ENCODE results near the gene RNU7-1.

DNA sequence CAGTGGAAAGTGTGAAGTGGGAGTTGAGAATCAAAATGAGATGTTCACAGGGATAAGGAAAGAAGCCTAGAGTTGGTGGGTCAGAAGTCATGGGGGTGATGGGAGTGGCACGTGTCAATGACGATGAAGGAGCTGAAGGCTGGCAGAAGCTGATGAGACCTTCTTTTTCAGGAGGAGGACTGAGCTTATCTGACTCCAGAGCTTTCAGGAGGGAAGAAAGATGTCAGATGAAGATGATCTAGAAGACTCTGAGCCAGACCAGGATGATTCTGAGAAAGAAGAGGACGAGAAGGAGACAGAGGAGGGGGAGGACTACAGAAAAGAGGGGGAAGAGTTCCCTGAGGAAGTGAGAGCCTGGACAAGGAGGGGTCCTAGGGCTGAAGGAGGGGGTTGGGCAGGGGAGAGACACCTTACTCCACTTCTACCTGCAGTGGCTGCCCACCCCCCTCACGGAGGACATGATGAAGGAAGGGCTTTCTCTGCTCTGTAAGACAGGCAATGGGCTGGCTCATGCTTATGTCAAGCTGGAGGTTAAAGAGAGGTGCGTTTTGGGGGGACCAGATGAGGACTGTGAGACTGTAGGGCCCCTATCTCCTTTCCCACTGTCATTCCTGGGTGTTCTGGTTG, 38.1 kb upstream of the RNU7-1 start:
- TF ChIP-seq, protein P1, sequence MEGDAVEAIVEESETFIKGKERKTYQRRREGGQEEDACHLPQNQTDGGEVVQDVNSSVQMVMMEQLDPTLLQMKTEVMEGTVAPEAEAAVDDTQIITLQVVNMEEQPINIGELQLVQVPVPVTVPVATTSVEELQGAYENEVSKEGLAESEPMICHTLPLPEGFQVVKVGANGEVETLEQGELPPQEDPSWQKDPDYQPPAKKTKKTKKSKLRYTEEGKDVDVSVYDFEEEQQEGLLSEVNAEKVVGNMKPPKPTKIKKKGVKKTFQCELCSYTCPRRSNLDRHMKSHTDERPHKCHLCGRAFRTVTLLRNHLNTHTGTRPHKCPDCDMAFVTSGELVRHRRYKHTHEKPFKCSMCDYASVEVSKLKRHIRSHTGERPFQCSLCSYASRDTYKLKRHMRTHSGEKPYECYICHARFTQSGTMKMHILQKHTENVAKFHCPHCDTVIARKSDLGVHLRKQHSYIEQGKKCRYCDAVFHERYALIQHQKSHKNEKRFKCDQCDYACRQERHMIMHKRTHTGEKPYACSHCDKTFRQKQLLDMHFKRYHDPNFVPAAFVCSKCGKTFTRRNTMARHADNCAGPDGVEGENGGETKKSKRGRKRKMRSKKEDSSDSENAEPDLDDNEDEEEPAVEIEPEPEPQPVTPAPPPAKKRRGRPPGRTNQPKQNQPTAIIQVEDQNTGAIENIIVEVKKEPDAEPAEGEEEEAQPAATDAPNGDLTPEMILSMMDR (IDR thresholded peaks at IDR 0.05; ENCODE audit: low read length): no peak
- no peak for TF ChIP-seq EZH2 (optimal IDR thresholded peaks at IDR 0.05; ENCODE audit: low read depth, low read length)
